ENCODE measurements around the gene PDGFC. TPM values are rescaled to one million over a fixed set of nuclear protein-coding genes. Genes with fewer than 3 reads are reported as not detected.

Gene PDGFC
- total and polyA plus RNA-seq, 2 donors (not counting 3 experiments of a cell fraction or from before 2014, with no cell fraction given): 2.7 to 5.3 TPM

DNA sequence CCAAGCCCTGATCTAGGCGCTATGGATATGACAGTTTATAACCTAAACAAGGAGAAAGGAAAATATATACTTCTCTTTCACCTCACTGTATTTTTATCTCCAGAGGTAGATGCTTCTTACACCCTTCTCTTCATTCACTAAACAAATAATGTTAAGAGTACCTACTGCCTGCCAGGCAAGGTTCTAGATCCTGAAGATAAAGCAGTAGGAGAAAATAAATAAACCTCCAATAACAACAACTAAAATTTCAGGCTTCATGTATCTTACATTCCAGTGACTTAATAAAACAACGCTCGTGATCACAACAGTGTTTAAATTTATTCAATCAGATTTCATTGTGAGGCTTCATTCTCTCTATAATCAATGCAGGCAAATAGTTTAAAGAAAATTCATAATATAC is 20.7 kb downstream of the PDGFC start:
- BruUV-seq (replicated peaks): no TSS peak
- ChIA-PET CTCF (interaction anchor here (0.7 kb wide), 1 partner anchor 36 kb away, joined by 3 read pairs; no protein-coding TSS in a partner anchor), POLR2A (no interaction called here)
- TF ChIP-seq, protein P1, sequence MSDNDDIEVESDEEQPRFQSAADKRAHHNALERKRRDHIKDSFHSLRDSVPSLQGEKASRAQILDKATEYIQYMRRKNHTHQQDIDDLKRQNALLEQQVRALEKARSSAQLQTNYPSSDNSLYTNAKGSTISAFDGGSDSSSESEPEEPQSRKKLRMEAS (IDR thresholded peaks at IDR 0.05; ENCODE audit: insufficient read depth, insufficient read length): no peak
- TF ChIP-seq FOS (IDR thresholded peaks at IDR 0.05; ENCODE audit: borderline replicate concordance, insufficient read depth, low read length) (no peak), GATA2 (IDR thresholded peaks at IDR 0.05; ENCODE audit: insufficient read depth, insufficient read length, low read depth, low read length) (no peak), JUN (IDR thresholded peaks at IDR 0.05; ENCODE audit: borderline replicate concordance, insufficient read depth, insufficient read length, low read depth) (no peak), EZH2 (IDR thresholded peaks at IDR 0.05; ENCODE audit: borderline replicate concordance, low read depth, low read length, severe bottlenecking) (no peak), MYC (IDR thresholded peaks at IDR 0.05; ENCODE audit: low read depth, low read length) (no peak), POLR2AphosphoS5 (IDR thresholded peaks at IDR 0.05; ENCODE audit: insufficient read depth, low read depth, low read length) (no peak)
- TF ChIP-seq, protein P2, sequence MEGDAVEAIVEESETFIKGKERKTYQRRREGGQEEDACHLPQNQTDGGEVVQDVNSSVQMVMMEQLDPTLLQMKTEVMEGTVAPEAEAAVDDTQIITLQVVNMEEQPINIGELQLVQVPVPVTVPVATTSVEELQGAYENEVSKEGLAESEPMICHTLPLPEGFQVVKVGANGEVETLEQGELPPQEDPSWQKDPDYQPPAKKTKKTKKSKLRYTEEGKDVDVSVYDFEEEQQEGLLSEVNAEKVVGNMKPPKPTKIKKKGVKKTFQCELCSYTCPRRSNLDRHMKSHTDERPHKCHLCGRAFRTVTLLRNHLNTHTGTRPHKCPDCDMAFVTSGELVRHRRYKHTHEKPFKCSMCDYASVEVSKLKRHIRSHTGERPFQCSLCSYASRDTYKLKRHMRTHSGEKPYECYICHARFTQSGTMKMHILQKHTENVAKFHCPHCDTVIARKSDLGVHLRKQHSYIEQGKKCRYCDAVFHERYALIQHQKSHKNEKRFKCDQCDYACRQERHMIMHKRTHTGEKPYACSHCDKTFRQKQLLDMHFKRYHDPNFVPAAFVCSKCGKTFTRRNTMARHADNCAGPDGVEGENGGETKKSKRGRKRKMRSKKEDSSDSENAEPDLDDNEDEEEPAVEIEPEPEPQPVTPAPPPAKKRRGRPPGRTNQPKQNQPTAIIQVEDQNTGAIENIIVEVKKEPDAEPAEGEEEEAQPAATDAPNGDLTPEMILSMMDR (IDR thresholded peaks at IDR 0.05; ENCODE audit: extremely low read depth in 1 of 2, insufficient read depth in 1 of 2, low read depth in 1 of 2, low read length in 2 of 2): no peak
- Histone ChIP-seq H3K9me3 (replicated peaks; ENCODE audit: control insufficient read depth, insufficient read depth, low read length) (no peaks in the 10 kb centered on the region), H3K27ac (ENCODE audit: insufficient read depth, low read depth, low read length) (no peak overlapping the region), H3K27me3 (ENCODE audit: control insufficient read depth in 2 of 2, insufficient read depth in 2 of 2, low read length in 2 of 2) (no peaks in the 10 kb centered on the region), H3K36me3 (ENCODE audit: control insufficient read depth in 2 of 2, extremely low read depth in 1 of 2, insufficient read depth in 2 of 2, low read length in 2 of 2) (no peaks in the 10 kb centered on the region), H3K79me2 (ENCODE audit: control insufficient read depth, insufficient read depth, low read length) (no peaks in the 10 kb centered on the region), H4K20me1 (replicated peaks; ENCODE audit: control insufficient read depth, extremely low read depth, insufficient read depth, low read length) (no peaks in the 10 kb centered on the region), H3K4me3 (replicated peaks in 1 of 3; ENCODE audit: insufficient read depth in 1 of 3, low read depth in 1 of 3, low read length in 3 of 3) (no peak overlapping the region), H3K4me1 (ENCODE audit: control insufficient read depth, extremely low read depth, insufficient read depth, low read length) (peaks cover 50% of the 10 kb centered on the region), H3K9me1 (replicated peaks; ENCODE audit: control insufficient read depth, extremely low read depth, insufficient read depth, low read length) (no peaks in the 10 kb centered on the region), H3K4me2 (ENCODE audit: insufficient read depth, low read length) (no peak overlapping the region), H3K9ac (replicated peaks; ENCODE audit: extremely low read depth, insufficient read depth, low read length) (no peak overlapping the region), H2AFZ (ENCODE audit: low read depth, low read length) (no peak overlapping the region)
- dilution Hi-C loops (cut with MboI; ENCODE audit: extremely low pct_ligation_motif_present, low sequenced_read_pairs) (no loop called here), intact Hi-C loops (cut with micrococcal nuclease) (no loop called here)
- no peak for FAIRE-seq
- no peak for DNase-seq (ENCODE audit: low read depth, low spot score)

Data from endothelial cell of umbilical vein (primary cell).